ENCODE results near the gene ZNF580. TPM values are rescaled to one million over a fixed set of nuclear protein-coding genes. Genes with fewer than 3 reads are reported as not detected.

ZNF580 gene
- total and polyA plus RNA-seq, 2 of the 13 experiments (the other 11 are each of a cell fraction or from before 2014, with no cell fraction given): 4.4 to 6.0 TPM

GRCh38 chr19:55638864-55639359 is 1.9 kb upstream of the ZNF580 start (continued):
- TF ChIP-seq MAZ (IDR thresholded peaks at IDR 0.05; ENCODE audit: borderline replicate concordance, low read depth, low read length): no peak
- TF ChIP-seq MAZ (CRISPR knock-in tag; IDR thresholded peaks at IDR 0.05; ENCODE audit: low read depth): no peak
- TF ChIP-seq GATAD1 (CRISPR knock-in tag; IDR thresholded peaks at IDR 0.05): peak; percentile 82
- no peak for TF ChIP-seq PPARG (CRISPR knock-in tag; conservative IDR thresholded peaks at IDR 0.05)
- no peak for TF ChIP-seq ZFP36L1 (CRISPR knock-in tag; IDR thresholded peaks at IDR 0.05)
- TF ChIP-seq ZIK1 (CRISPR knock-in tag; IDR thresholded peaks at IDR 0.05; ENCODE audit: borderline replicate concordance, low read depth): no peak
- no peak for TF ChIP-seq MBD4 (IDR thresholded peaks at IDR 0.05; ENCODE audit: borderline replicate concordance, low read length)
- no peak for TF ChIP-seq SOX13 (IDR thresholded peaks at IDR 0.05)
- TF ChIP-seq SOX13 (CRISPR knock-in tag; conservative IDR thresholded peaks at IDR 0.05 in 1 of 2, IDR thresholded peaks at IDR 0.05 in 1 of 2): no peak
- TF ChIP-seq SKIL (CRISPR knock-in tag; IDR thresholded peaks at IDR 0.05; ENCODE audit: borderline replicate concordance): no peak
- no peak for TF ChIP-seq ZNF616 (CRISPR knock-in tag; IDR thresholded peaks at IDR 0.05; ENCODE audit: low read depth)
- 0 out of 2 replicates have a peak, but pooled peaks have one; percentile 43 for TF ChIP-seq ZBTB38 (CRISPR knock-in tag; IDR thresholded peaks at IDR 0.05)
- TF ChIP-seq ZNF280D (CRISPR knock-in tag; IDR thresholded peaks at IDR 0.05): no peak
- no peak for TF ChIP-seq ZNF431 (CRISPR knock-in tag; IDR thresholded peaks at IDR 0.05; ENCODE audit: borderline replicate concordance, low read depth)
- peak; percentile 62; the same call in 1 of the 2 replicates for TF ChIP-seq POGZ (CRISPR knock-in tag; IDR thresholded peaks at IDR 0.05)
- 0 out of 2 replicates have a peak, but pooled peaks have one; percentile 22 for TF ChIP-seq ZNF784 (CRISPR knock-in tag; IDR thresholded peaks at IDR 0.05; ENCODE audit: borderline replicate concordance)
- TF ChIP-seq MIER2 (CRISPR knock-in tag; IDR thresholded peaks at IDR 0.05): 0 out of 2 replicates have a peak, but pooled peaks have one; percentile 9
- no peak for TF ChIP-seq ZNF766 (CRISPR knock-in tag; IDR thresholded peaks at IDR 0.05; ENCODE audit: borderline replicate concordance)
- TF ChIP-seq ZC3H13 (CRISPR knock-in tag; IDR thresholded peaks at IDR 0.05): peak; percentile 57; the same call in 1 of the 2 replicates
- TF ChIP-seq ARHGAP35 (CRISPR knock-in tag; IDR thresholded peaks at IDR 0.05; ENCODE audit: borderline replicate concordance): no peak
- TF ChIP-seq CBX2 (IDR thresholded peaks at IDR 0.05; ENCODE audit: low read depth, low read length): no peak
- TF ChIP-seq CBX2 (CRISPR knock-in tag; IDR thresholded peaks at IDR 0.05; ENCODE audit: low read depth): no peak
- no peak for TF ChIP-seq HIC2 (CRISPR knock-in tag; IDR thresholded peaks at IDR 0.05; ENCODE audit: low read depth)
